Measurements from ENCODE around the gene VTI1A. TPM values are rescaled to one million over a fixed set of nuclear protein-coding genes. Genes with fewer than 3 reads are reported as not detected.

VTI1A gene
- total and polyA plus RNA-seq, 2 of the 13 experiments (the other 11 are each of a cell fraction or from before 2014, with no cell fraction given) = 11.7 to 32.7 TPM

GRCh38 chr10:112767156-112767555 lies 320.1 kb downstream of the VTI1A start (continued):
- TF ChIP-seq, protein P1, sequence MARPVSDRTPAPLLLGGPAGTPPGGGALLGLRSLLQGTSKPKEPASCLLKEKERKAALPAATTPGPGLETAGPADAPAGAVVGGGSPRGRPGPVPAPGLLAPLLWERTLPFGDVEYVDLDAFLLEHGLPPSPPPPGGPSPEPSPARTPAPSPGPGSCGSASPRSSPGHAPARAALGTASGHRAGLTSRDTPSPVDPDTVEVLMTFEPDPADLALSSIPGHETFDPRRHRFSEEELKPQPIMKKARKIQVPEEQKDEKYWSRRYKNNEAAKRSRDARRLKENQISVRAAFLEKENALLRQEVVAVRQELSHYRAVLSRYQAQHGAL (CRISPR knock-in tag; IDR thresholded peaks at IDR 0.05; ENCODE audit: not compliant biosample characterization) = no peak
- TF ChIP-seq PHF21A (CRISPR knock-in tag; IDR thresholded peaks at IDR 0.05) = no peak

- Histone ChIP-seq H3K36me3 (replicated peaks in 1 of 2; ENCODE audit: control insufficient read depth in 1 of 2, insufficient read depth in 2 of 2, low read length in 2 of 2) (no peaks in the 10 kb centered on the region), H2AFZ (ENCODE audit: low read length) (no peak overlapping the region), H3K27me3 (ENCODE audit: control insufficient read depth in 1 of 2, insufficient read depth in 2 of 2, low read length in 2 of 2) (no peaks in the 10 kb centered on the region), H3K79me2 (ENCODE audit: insufficient read depth, low read length) (no peaks in the 10 kb centered on the region), H3K9me3 (ENCODE audit: low read length) (no peaks in the 10 kb centered on the region), H3K4me2 (ENCODE audit: low read depth, low read length) (no peak overlapping the region), H3K9ac (ENCODE audit: insufficient read depth, low read depth, low read length) (no peak overlapping the region), H3K27ac (ENCODE audit: extremely low read length, insufficient read depth, low read length) (no peak overlapping the region), H3K4me1 (ENCODE audit: insufficient read depth, low read length) (peaks cover 6% of the 10 kb centered on the region; the same call in 1 of the 2 replicates), H3K4me3 (replicated peaks in 1 of 3; ENCODE audit: insufficient read depth in 1 of 3, low read depth in 2 of 3, low read length in 3 of 3) (no peak overlapping the region), H4K20me1 (ENCODE audit: insufficient read depth, low read length) (no peaks in the 10 kb centered on the region)
- DNase-seq (ENCODE audit: low spot score) = no peak
- ChIA-PET POLR2A (no interaction called here), CTCF (ENCODE audit: low intra/inter-chr PET ratio, low total read pairs) (no interaction called here)
- in situ Hi-C loops (cut with HindIII; ENCODE audit: extremely low pct_ligation_motif_present, low pct_unique_long_range_greater_than_20kb) = no loop called here
- TF ChIP-seq, protein P2, sequence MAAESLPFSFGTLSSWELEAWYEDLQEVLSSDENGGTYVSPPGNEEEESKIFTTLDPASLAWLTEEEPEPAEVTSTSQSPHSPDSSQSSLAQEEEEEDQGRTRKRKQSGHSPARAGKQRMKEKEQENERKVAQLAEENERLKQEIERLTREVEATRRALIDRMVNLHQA (CRISPR knock-in tag; IDR thresholded peaks at IDR 0.05) = no peak
- TF ChIP-seq HMGA1 (CRISPR knock-in tag; conservative IDR thresholded peaks at IDR 0.05) (no peak), ZNF672 (CRISPR knock-in tag; IDR thresholded peaks at IDR 0.05) (no peak), WIZ (CRISPR knock-in tag; IDR thresholded peaks at IDR 0.05) (no peak), CHD4 (IDR thresholded peaks at IDR 0.05; ENCODE audit: borderline replicate concordance, low read length) (no peak), ZNF260 (CRISPR knock-in tag; IDR thresholded peaks at IDR 0.05; ENCODE audit: borderline replicate concordance, low read depth) (no peak), ZNF572 (CRISPR knock-in tag; IDR thresholded peaks at IDR 0.05) (no peak)
- TF ChIP-seq, protein P3, sequence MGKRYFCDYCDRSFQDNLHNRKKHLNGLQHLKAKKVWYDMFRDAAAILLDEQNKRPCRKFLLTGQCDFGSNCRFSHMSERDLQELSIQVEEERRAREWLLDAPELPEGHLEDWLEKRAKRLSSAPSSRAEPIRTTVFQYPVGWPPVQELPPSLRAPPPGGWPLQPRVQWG (CRISPR knock-in tag; IDR thresholded peaks at IDR 0.05; ENCODE audit: borderline replicate concordance, low read depth) = no peak
- FAIRE-seq = no peak
- 92% methylated on average over 7 of the region's 7 CpGs for WGBS (ENCODE audit: low lambda C conversion rate)
- intact Hi-C loops (cut with micrococcal nuclease; ENCODE audit: unreplicated experiment) = no loop called here
- no TSS peak for BruUV-seq (replicated peaks)
- no peak for ATAC-seq
These were observed 321.1 kb downstream of the VTI1A start for GRCh38 chr10:112768121-112768520.

Measured in HepG2 (cell line).